ENCODE results near the gene TSPAN18.

TSPAN18 gene

GRCh38 chr11:44829838-44830237 lies 103.1 kb downstream of the TSPAN18 start:
- no peak for TF ChIP-seq CTCF (conservative IDR thresholded peaks at IDR 0.05; ENCODE audit: low read length)
- H3K4me2 ChIP-seq (ENCODE audit: low read depth, low read length, poor library complexity, severe bottlenecking), result no peak overlapping the region
- H3K9me2 ChIP-seq (replicated peaks; ENCODE audit: low read depth, low read length), result no peaks in the 10 kb centered on the region
- H3K4me1 ChIP-seq (ENCODE audit: insufficient read depth, low read length, poor library complexity, severe bottlenecking), result peaks cover 6% of the 10 kb centered on the region
- H4K20me1 ChIP-seq (ENCODE audit: insufficient read depth, low read length, poor library complexity, severe bottlenecking), result no peaks in the 10 kb centered on the region
- H3F3A ChIP-seq (ENCODE audit: low read depth), result no peaks in the 10 kb centered on the region
- no peak overlapping the region for H3K9ac ChIP-seq (ENCODE audit: low read depth, low read length, poor library complexity, severe bottlenecking)
- no peak overlapping the region for H2AFZ ChIP-seq (ENCODE audit: low read length)
- no peaks in the 10 kb centered on the region for H3K9me3 ChIP-seq (ENCODE audit: insufficient read depth, low read depth, low read length)
- H3K4me3 ChIP-seq (ENCODE audit: low read length, poor library complexity, severe bottlenecking), result no peak overlapping the region
- no peaks in the 10 kb centered on the region for H3K36me3 ChIP-seq (ENCODE audit: insufficient read depth, low read length)
- H3K27me3 ChIP-seq (ENCODE audit: insufficient read depth, low read length, poor library complexity, severe bottlenecking), result no peaks in the 10 kb centered on the region
- H3K79me2 ChIP-seq (ENCODE audit: insufficient read depth, low read length), result no peaks in the 10 kb centered on the region

- Histone ChIP-seq H3K4me3 (ENCODE audit: low read length, poor library complexity, severe bottlenecking) (no peak overlapping the region), H3K79me2 (ENCODE audit: insufficient read depth, low read length) (no peaks in the 10 kb centered on the region), H3K27me3 (ENCODE audit: insufficient read depth, low read length, poor library complexity, severe bottlenecking) (no peaks in the 10 kb centered on the region), H3K36me3 (ENCODE audit: insufficient read depth, low read length) (no peaks in the 10 kb centered on the region), H2AFZ (ENCODE audit: low read length) (no peak overlapping the region), H4K20me1 (ENCODE audit: insufficient read depth, low read length, poor library complexity, severe bottlenecking) (no peaks in the 10 kb centered on the region), H3K9me2 (replicated peaks; ENCODE audit: low read depth, low read length) (no peaks in the 10 kb centered on the region), H3K4me2 (ENCODE audit: low read depth, low read length, poor library complexity, severe bottlenecking) (no peak overlapping the region), H3K4me1 (ENCODE audit: insufficient read depth, low read length, poor library complexity, severe bottlenecking) (peaks cover 6% of the 10 kb centered on the region), H3F3A (ENCODE audit: low read depth) (no peaks in the 10 kb centered on the region), H3K9me3 (ENCODE audit: insufficient read depth, low read depth, low read length) (no peaks in the 10 kb centered on the region), H3K9ac (ENCODE audit: low read depth, low read length, poor library complexity, severe bottlenecking) (no peak overlapping the region)
- TF ChIP-seq CTCF (conservative IDR thresholded peaks at IDR 0.05; ENCODE audit: low read length) (no peak), EZH2phosphoT487 (IDR thresholded peaks at IDR 0.05; ENCODE audit: borderline replicate concordance) (no peak)
Observed at GRCh38 chr11:44831605-44832394, 105.0 kb downstream of the TSPAN18 start.

- Histone ChIP-seq H3K27me3 (ENCODE audit: insufficient read depth, low read length, poor library complexity, severe bottlenecking) (no peaks in the 10 kb centered on the region), H3F3A (ENCODE audit: low read depth) (no peaks in the 10 kb centered on the region), H3K9me2 (replicated peaks; ENCODE audit: low read depth, low read length) (no peaks in the 10 kb centered on the region), H3K36me3 (ENCODE audit: insufficient read depth, low read length) (no peaks in the 10 kb centered on the region), H3K9ac (ENCODE audit: low read depth, low read length, poor library complexity, severe bottlenecking) (no peak overlapping the region), H3K4me3 (ENCODE audit: low read length, poor library complexity, severe bottlenecking) (no peak overlapping the region), H3K79me2 (ENCODE audit: insufficient read depth, low read length) (no peaks in the 10 kb centered on the region), H3K9me3 (ENCODE audit: insufficient read depth, low read depth, low read length) (no peaks in the 10 kb centered on the region), H2AFZ (ENCODE audit: low read length) (no peak overlapping the region), H3K4me2 (ENCODE audit: low read depth, low read length, poor library complexity, severe bottlenecking) (no peak overlapping the region), H4K20me1 (ENCODE audit: insufficient read depth, low read length, poor library complexity, severe bottlenecking) (no peaks in the 10 kb centered on the region), H3K4me1 (ENCODE audit: insufficient read depth, low read length, poor library complexity, severe bottlenecking) (peaks cover 6% of the 10 kb centered on the region)
- TF ChIP-seq EZH2phosphoT487 (IDR thresholded peaks at IDR 0.05; ENCODE audit: borderline replicate concordance), result no peak
- TF ChIP-seq CTCF (conservative IDR thresholded peaks at IDR 0.05; ENCODE audit: low read length), result no peak
Observed at GRCh38 chr11:44832452-44832851, 105.7 kb downstream of the TSPAN18 start.
